HG03342 (cell line): ENCODE data around the gene SPSB1.

Experiments
- ATAC-seq: cut with Tn5 transposase; IDR thresholded peaks from one replicate; pipeline ENCODE4 v1.9.1; 2021; ENCODE audit warnings: mild to moderate bottlenecking, moderate library complexity; ENCODE audit not compliant: unreplicated experiment

Gene SPSB1

GRCh38 chr1:9317591-9318417 lies 25.1 kb downstream of the SPSB1 start:
- no peak for ATAC-seq

GRCh38 chr1:9319208-9319788 lies 26.6 kb downstream of the SPSB1 start:
- ATAC-seq = no peak

GRCh38 chr1:9319789-9320519 lies 27.3 kb downstream of the SPSB1 start:
- ATAC-seq = no peak

GRCh38 chr1:9320520-9321479 lies 28.1 kb downstream of the SPSB1 start:
- no peak for ATAC-seq

GRCh38 chr1:9321480-9321849 lies 28.8 kb downstream of the SPSB1 start:
- ATAC-seq = no peak

GRCh38 chr1:9321986-9322660 lies 29.4 kb downstream of the SPSB1 start:
- ATAC-seq = no peak

GRCh38 chr1:9322661-9323244 lies 30.1 kb downstream of the SPSB1 start:
- no peak for ATAC-seq

GRCh38 chr1:9324246-9325096 lies 31.8 kb downstream of the SPSB1 start:
- no peak for ATAC-seq

- no peak for ATAC-seq
These were observed 33.9 kb downstream of the SPSB1 start for GRCh38 chr1:9326596-9326995.

GRCh38 chr1:9328201-9328600 lies 35.5 kb downstream of the SPSB1 start:
- ATAC-seq = no peak

- no peak for ATAC-seq
These were observed 36.0 kb downstream of the SPSB1 start for GRCh38 chr1:9328715-9329114.

GRCh38 chr1:9331016-9331415 lies 38.3 kb downstream of the SPSB1 start:
- no peak for ATAC-seq

- no peak for ATAC-seq
These were observed 39.1 kb downstream of the SPSB1 start for GRCh38 chr1:9331558-9332346.

- no peak for ATAC-seq
These were observed 39.9 kb downstream of the SPSB1 start for GRCh38 chr1:9332513-9333143.

GRCh38 chr1:9338397-9339246 lies 45.9 kb downstream of the SPSB1 start:
- ATAC-seq = no peak

- no peak for ATAC-seq
These were observed 47.6 kb downstream of the SPSB1 start for GRCh38 chr1:9340172-9340854.
